ENCODE data around the gene RBM23.

RBM23 gene

DNA sequence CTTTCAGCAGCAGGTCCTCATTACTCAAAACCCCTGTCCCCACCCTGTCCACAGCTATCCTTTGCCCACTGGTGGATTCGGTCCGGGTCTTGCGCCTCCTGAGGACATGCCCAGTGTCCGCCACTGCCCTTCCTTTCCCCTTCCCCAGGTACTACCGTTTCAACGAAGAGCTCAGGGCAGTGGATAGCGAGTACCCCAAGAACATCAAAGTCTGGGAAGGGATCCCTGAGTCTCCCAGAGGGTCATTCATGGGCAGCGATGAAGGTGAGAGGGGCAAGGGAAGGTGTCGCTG, 73.9 kb downstream of the RBM23 start:
- Histone ChIP-seq H2AFZ (ENCODE audit: low read length) (no peak overlapping the region), H3K4me1 (ENCODE audit: insufficient read depth, low read length, severe bottlenecking) (no peaks in the 10 kb centered on the region), H3K27me3 (ENCODE audit: insufficient read depth, low read length) (no peaks in the 10 kb centered on the region; the same call in 1 of the 2 replicates), H3K36me3 (ENCODE audit: insufficient read depth, low read length) (no peaks in the 10 kb centered on the region), H3K79me2 (ENCODE audit: insufficient read depth, low read length) (no peaks in the 10 kb centered on the region), H3K4me2 (ENCODE audit: low read length) (no peak overlapping the region), H3K9me3 (ENCODE audit: low read length) (no peaks in the 10 kb centered on the region), H3K9me2 (ENCODE audit: low read depth, low read length) (no peaks in the 10 kb centered on the region), H3K9ac (ENCODE audit: low read length) (no peak overlapping the region), H3F3A (ENCODE audit: insufficient read depth, low read length) (no peaks in the 10 kb centered on the region), H3K4me3 (ENCODE audit: low read depth, low read length, poor library complexity, severe bottlenecking) (no peak overlapping the region), H4K20me1 (ENCODE audit: insufficient read depth, low read length) (no peaks in the 10 kb centered on the region), H3K27ac (ENCODE audit: low read depth, low read length, poor library complexity, severe bottlenecking) (no peak overlapping the region)
- TF ChIP-seq, protein P1, sequence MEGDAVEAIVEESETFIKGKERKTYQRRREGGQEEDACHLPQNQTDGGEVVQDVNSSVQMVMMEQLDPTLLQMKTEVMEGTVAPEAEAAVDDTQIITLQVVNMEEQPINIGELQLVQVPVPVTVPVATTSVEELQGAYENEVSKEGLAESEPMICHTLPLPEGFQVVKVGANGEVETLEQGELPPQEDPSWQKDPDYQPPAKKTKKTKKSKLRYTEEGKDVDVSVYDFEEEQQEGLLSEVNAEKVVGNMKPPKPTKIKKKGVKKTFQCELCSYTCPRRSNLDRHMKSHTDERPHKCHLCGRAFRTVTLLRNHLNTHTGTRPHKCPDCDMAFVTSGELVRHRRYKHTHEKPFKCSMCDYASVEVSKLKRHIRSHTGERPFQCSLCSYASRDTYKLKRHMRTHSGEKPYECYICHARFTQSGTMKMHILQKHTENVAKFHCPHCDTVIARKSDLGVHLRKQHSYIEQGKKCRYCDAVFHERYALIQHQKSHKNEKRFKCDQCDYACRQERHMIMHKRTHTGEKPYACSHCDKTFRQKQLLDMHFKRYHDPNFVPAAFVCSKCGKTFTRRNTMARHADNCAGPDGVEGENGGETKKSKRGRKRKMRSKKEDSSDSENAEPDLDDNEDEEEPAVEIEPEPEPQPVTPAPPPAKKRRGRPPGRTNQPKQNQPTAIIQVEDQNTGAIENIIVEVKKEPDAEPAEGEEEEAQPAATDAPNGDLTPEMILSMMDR (IDR thresholded peaks at IDR 0.05; ENCODE audit: low read length) = no peak
- no peak for TF ChIP-seq EZH2 (IDR thresholded peaks at IDR 0.05; ENCODE audit: borderline replicate concordance, low read length)

DNA sequence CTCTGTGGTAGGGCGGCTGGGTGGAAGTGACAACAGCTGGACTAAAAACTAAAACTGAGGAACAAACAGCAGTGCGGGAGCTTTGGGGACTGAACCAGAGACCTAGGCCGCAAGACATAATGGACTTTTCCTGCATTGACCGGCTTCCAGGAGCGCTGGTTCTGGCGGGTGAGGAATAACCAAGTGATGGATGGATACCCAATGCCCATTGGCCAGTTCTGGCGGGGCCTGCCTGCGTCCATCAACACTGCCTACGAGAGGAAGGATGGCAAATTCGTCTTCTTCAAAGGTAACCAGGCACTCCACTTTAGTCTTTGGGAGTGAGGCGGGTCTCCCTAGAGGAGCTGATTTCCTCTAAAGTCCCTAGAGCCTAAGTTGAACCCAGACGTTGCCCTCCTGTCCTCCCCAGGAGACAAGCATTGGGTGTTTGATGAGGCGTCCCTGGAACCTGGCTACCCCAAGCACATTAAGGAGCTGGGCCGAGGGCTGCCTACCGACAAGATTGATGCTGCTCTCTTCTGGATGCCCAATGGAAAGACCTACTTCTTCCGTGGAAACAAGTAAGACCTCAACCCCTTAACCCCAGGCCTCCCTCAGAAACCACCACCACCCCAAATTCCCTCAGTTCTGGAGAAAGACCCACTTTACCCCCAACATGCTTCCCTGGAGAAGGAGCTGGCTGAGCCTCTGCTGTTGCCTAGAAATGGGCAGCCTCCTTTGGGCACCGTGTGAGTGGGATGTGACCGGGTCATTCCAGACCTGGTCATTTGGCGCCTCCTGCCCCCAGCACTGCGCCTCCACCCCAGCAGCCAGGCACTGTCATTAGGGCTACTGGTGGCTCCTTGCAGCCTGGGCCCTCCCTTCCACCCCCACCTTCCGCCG, 74.5 kb downstream of the RBM23 start:
- Histone ChIP-seq H3K4me3 (ENCODE audit: low read depth, low read length, poor library complexity, severe bottlenecking) (no peak overlapping the region), H3K9me2 (ENCODE audit: low read depth, low read length) (no peaks in the 10 kb centered on the region), H3K36me3 (ENCODE audit: insufficient read depth, low read length) (no peaks in the 10 kb centered on the region), H3K4me2 (ENCODE audit: low read length) (no peak overlapping the region), H3K27me3 (ENCODE audit: insufficient read depth, low read length) (no peaks in the 10 kb centered on the region; the same call in 1 of the 2 replicates), H2AFZ (ENCODE audit: low read length) (no peak overlapping the region), H3F3A (ENCODE audit: insufficient read depth, low read length) (no peaks in the 10 kb centered on the region), H3K9ac (ENCODE audit: low read length) (no peak overlapping the region), H3K4me1 (ENCODE audit: insufficient read depth, low read length, severe bottlenecking) (no peaks in the 10 kb centered on the region), H3K79me2 (ENCODE audit: insufficient read depth, low read length) (no peaks in the 10 kb centered on the region), H4K20me1 (ENCODE audit: insufficient read depth, low read length) (no peaks in the 10 kb centered on the region), H3K9me3 (ENCODE audit: low read length) (no peaks in the 10 kb centered on the region), H3K27ac (ENCODE audit: low read depth, low read length, poor library complexity, severe bottlenecking) (no peak overlapping the region)
- TF ChIP-seq EZH2 (IDR thresholded peaks at IDR 0.05; ENCODE audit: borderline replicate concordance, low read length) = no peak
- TF ChIP-seq, protein P1 (IDR thresholded peaks at IDR 0.05; ENCODE audit: low read length) = no peak
